ENCODE results near the gene ATP1B2. TPM values are rescaled to one million over a fixed set of nuclear protein-coding genes. Genes with fewer than 3 reads are reported as not detected.
"Not testable (repeated sequence)": the region's sequence is repeated elsewhere in the genome, so short reads cannot be mapped to it uniquely, and the experiment has no call there.

Gene ATP1B2
- total and polyA plus RNA-seq, 9 of the 15 experiments (the other 6 are each of a cell fraction or from before 2014, with no cell fraction given), result 0.23 to 6.0 (median 0.99) TPM

DNA sequence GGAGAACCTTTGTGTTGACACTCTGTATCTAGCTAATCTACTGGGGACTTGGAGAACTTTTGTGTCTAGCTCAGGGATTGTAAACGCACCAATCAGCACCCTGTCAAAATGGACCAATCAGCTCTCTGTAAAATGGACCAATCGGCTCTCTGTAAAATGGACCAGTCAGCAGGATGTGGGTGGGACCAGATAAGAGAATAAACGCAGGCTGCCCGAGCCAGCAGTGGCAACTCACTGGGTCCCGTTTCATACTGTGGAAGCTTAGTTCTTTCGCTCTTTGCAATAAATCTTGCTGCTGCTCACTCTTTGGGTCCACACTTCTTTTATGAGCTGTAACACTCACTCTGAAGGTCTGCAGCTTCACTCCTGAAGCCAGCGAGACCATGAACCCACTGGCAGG, 9.1 kb upstream of the ATP1B2 start:
- H3K9me3 ChIP-seq (replicated peaks; ENCODE audit: control insufficient read depth, insufficient read depth, low read depth, low read length); in situ Hi-C loops (cut with MboI); H3K9me1 ChIP-seq (ENCODE audit: control insufficient read depth, insufficient read depth, low read length); H3K4me3 ChIP-seq; H3K27me3 ChIP-seq (ENCODE audit: control insufficient read depth in 2 of 2, insufficient read depth in 2 of 2, low read length in 2 of 2); BruUV-seq (replicated peaks); H3K36me3 ChIP-seq (ENCODE audit: control insufficient read depth, insufficient read depth, low read length); intact Hi-C loops (cut with micrococcal nuclease); H4K20me1 ChIP-seq (replicated peaks; ENCODE audit: control insufficient read depth, insufficient read depth, low read length); H3K27ac ChIP-seq (ENCODE audit: extremely low read depth, low read depth, low read length); CTCF ChIA-PET (ENCODE audit: low intra/inter-chr PET ratio); H3K79me2 ChIP-seq (ENCODE audit: control insufficient read depth, insufficient read depth, low read length): not testable (repeated sequence)
- DNase-seq (ENCODE audit: extremely low read depth in 1 of 4, low spot score in 3 of 4) (peak in 1 of 4 experiments; percentile 32), ATAC-seq (peak; percentile 55; the same call in 1 of the 3 replicates), FAIRE-seq (peak; percentile 55)
- Histone ChIP-seq H2AFZ (ENCODE audit: low read depth, low read length) (peak overlapping the region; percentile 74), H3K9ac (ENCODE audit: insufficient read depth in 1 of 2, low read depth in 2 of 2, low read length in 2 of 2) (peak overlapping the region; percentile 26 to 50; a peak in 3 of 4 replicates), H3K4me2 (ENCODE audit: insufficient read depth, low read length) (peak overlapping the region; percentile 64), H3K4me1 (replicated peaks in 1 of 2; ENCODE audit: control insufficient read depth in 2 of 2, insufficient read depth in 2 of 2, low read length in 2 of 2) (peaks cover 2 to 11% of the 10 kb centered on the region in 2 experiments; a peak in 3 of 5 replicates)
- peak; percentile 50; the same call in 1 of the 2 replicates for TF ChIP-seq SUPT5H (IDR thresholded peaks at IDR 0.05)
- TF ChIP-seq NFYB (IDR thresholded peaks at IDR 0.05; ENCODE audit: extremely low read depth, insufficient read length), result peak; percentile 52
- TF ChIP-seq C11orf30 (IDR thresholded peaks at IDR 0.05; ENCODE audit: low read depth), result peak; percentile 93
- peak; percentile 48 for TF ChIP-seq ASH1L (IDR thresholded peaks at IDR 0.05; ENCODE audit: borderline replicate concordance, low read depth, partially characterized antibody)
- peak; percentile 96 for TF ChIP-seq ZNF316 (IDR thresholded peaks at IDR 0.05)
- 0 out of 2 replicates have a peak, but pooled peaks have one; percentile 16 for TF ChIP-seq CC2D1A (IDR thresholded peaks at IDR 0.05)
- peak; percentile 12 for TF ChIP-seq RBM25 (IDR thresholded peaks at IDR 0.05; ENCODE audit: low read depth, low read length, severe bottlenecking)
- peak; percentile 63 for TF ChIP-seq POLR2A (conservative IDR thresholded peaks at IDR 0.05)
- peak; percentile 47 for TF ChIP-seq POLR2B (IDR thresholded peaks at IDR 0.05; ENCODE audit: low read depth, partially characterized antibody)
- peak; percentile 43; the same call in 1 of the 2 replicates for TF ChIP-seq PKNOX1 (IDR thresholded peaks at IDR 0.05)
- peak; percentile 81 for TF ChIP-seq MAFG (tag; conservative IDR thresholded peaks at IDR 0.05)
- POLR2A ChIA-PET, result interaction anchor here (0.6 to 2.3 kb wide), 11 partner anchors 9 to 128 kb away, joined by 3 to 16 read pairs (median 4); partner anchors contain the start of genes ATP1B2, MPDU1, SAT2 and TP53
- WGBS (ENCODE audit: insufficient coverage, low coverage, missing lambda C conversion rate), result 32% methylated on average over 5 of the region's 7 CpGs
